NCI-H2196 treated with DMSO at 0.1 percent for 48 hours (cell line): ENCODE data around the gene CXADR.
A peak's percentile ranks its signal among the peaks of the same experiment; 100 is the strongest.

Source experiments
- DNase-seq: peaks from one replicate; lab custom pipeline; 2025; ENCODE audit not compliant: unreplicated experiment; lab: John Stamatoyannopoulos, UW

Gene CXADR

GRCh38 chr21:17585875-17586450 is 73.1 kb downstream of the CXADR start:
- peak; percentile 10 for DNase-seq

- DNase-seq: no peak
Measured at GRCh38 chr21:17590430-17590829, 77.6 kb downstream of the CXADR start.

GRCh38 chr21:17597680-17598079 is 84.8 kb downstream of the CXADR start:
- no peak for DNase-seq

- no peak for DNase-seq
Measured at GRCh38 chr21:17598437-17598836, 85.6 kb downstream of the CXADR start.

- DNase-seq: no peak
Measured at GRCh38 chr21:17602874-17603273, 90.0 kb downstream of the CXADR start.

GRCh38 chr21:17607684-17608083 is 94.8 kb downstream of the CXADR start:
- DNase-seq: no peak

- no peak for DNase-seq
Measured at GRCh38 chr21:17609681-17610080, 96.8 kb downstream of the CXADR start.

GRCh38 chr21:17610911-17611310 is 98.1 kb downstream of the CXADR start:
- DNase-seq: no peak

GRCh38 chr21:17611414-17612022 is 98.7 kb downstream of the CXADR start:
- peak; percentile 33 for DNase-seq

GRCh38 chr21:17612023-17612564 is 99.3 kb downstream of the CXADR start:
- DNase-seq: no peak

GRCh38 chr21:17612565-17613241 is 99.9 kb downstream of the CXADR start, which contains the start of gene BTG3:
BTG3 (minus strand) TSS chr21:17612901; CDS start chr21:17609144, 3,757 bp downstream.
- DNase-seq: peak; percentile 47

GRCh38 chr21:17613242-17613676 is 100.4 kb downstream of the CXADR start:
- DNase-seq: no peak

GRCh38 chr21:17616831-17617230 is 104.0 kb downstream of the CXADR start:
- DNase-seq: no peak

GRCh38 chr21:17622018-17622417 is 109.2 kb downstream of the CXADR start:
- no peak for DNase-seq

GRCh38 chr21:17631195-17631594 is 118.4 kb downstream of the CXADR start:
- no peak for DNase-seq

GRCh38 chr21:17636711-17637110 is 123.9 kb downstream of the CXADR start:
- no peak for DNase-seq

- no peak for DNase-seq
Measured at GRCh38 chr21:17640821-17641220, 128.0 kb downstream of the CXADR start.
